ENCODE data around the gene SCN2B. TPM values are rescaled to one million over a fixed set of nuclear protein-coding genes. Genes with fewer than 3 reads are reported as not detected.

The SCN2B gene
- total RNA-seq, 2 experiments from 2014 or later = not detected

DNA sequence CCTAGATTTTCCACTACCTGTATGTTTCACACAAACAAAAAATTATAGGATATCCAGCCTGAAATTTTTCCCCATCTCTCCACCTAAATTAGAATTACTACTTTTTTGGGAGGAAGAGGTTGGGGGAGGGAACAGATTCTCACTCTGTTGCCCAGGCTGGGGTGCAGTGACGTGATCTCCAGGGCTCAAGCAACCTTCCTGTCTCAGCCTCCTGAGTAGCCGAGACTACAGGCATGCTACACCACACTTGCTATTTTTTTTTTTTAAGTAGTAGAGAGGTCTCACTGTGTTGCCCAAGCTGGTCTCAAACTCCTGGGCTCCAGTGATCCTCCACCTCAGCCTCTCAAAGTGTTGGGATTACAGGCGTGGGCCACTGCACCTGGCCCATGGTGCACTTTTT lies 38.8 kb upstream of the SCN2B start:
- Mint-ChIP-seq H3K4me1 (peaks cover 96% of the 10 kb centered on the region), H3K27ac (peak overlapping the region; percentile 95), H3K27me3 (no peaks in the 10 kb centered on the region), H3K36me3 (ENCODE audit: low read depth) (peaks cover 68% of the 10 kb centered on the region), H3K9me3 (no peaks in the 10 kb centered on the region), H3K4me3 (peak overlapping the region; percentile 72)
- CTCF ChIA-PET = interaction anchor here (0.8 to 5.6 kb wide), 4 partner anchors 13 to 81 kb away, joined by 3 to 28 read pairs (median 15); no protein-coding TSS in a partner anchor
- peak; percentile 44 for DNase-seq
- POLR2A ChIA-PET = interaction anchor here (2.3 kb wide), 1 partner anchor 9 kb away, joined by 9 read pairs; the partner anchor contains the start of gene JAML

DNA sequence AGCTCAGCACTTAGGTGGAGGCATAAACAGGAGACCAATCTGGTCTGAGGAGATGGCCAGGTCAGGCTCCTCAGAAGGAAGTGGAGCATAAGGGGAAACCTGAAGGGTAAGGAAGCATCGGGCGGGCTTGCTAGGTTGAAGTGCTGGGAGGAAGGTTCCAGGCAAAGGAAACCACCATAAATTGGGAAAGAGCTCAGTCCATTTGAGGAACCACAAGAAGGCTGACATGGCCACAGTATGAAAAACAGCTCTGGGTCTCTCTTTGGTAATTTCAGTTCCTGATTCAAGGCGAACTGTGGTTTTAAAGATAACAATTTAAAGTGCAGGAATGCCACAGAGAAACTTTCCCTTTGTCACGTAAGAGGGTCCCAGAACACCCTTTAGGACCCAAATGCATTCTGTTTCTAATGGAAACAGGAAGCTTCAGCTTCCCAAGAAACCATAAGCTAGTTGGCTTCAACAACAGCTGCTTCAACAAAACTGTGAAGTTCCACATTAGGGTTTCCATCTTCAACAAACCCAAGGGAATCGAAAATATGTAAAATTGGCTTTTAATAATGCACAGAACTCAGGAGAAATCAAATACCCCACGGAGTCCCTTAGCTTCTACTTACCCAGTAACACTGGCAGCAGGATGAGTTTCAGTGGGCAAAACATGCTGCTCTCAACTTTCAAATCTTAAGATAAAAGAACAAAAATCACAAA lies 37.9 kb upstream of the SCN2B start:
- peaks cover 66% of the 10 kb centered on the region for H3K36me3 Mint-ChIP-seq (ENCODE audit: low read depth)
- ChIA-PET POLR2A (interaction anchor here (2.3 kb wide), 1 partner anchor 10 kb away, joined by 9 read pairs; the partner anchor contains the start of gene JAML), CTCF (interaction anchor here (1.2 to 5.6 kb wide), 5 partner anchors 10 to 23 kb away, joined by 3 to 28 read pairs (median 18); partner anchors contain the start of gene JAML)
- H3K9me3 Mint-ChIP-seq = no peaks in the 10 kb centered on the region
- H3K27ac Mint-ChIP-seq = peak overlapping the region; percentile 95
- no peak for DNase-seq
- no peaks in the 10 kb centered on the region for H3K27me3 Mint-ChIP-seq
- peaks cover 91% of the 10 kb centered on the region for H3K4me1 Mint-ChIP-seq
- peak overlapping the region; percentile 72 for H3K4me3 Mint-ChIP-seq

DNA sequence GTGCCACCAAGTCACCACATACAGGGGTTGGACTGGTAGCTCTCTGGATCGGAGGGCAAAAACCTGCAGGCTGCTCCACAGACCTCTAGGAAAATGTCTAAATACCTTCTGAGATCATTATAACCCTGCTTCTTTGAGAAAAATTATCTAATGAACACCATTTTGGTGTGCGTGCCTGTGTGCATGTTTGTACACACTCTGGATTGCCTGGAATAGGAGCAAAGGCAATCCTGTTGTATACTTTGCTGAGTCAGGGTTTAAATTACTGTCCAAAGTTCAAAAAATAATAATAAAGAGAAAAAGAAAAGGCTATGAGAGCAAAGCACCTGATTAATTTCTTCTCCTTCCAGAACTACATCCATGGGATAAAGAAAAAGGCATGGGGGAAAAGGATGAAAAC lies 37.3 kb upstream of the SCN2B start:
- no peak for DNase-seq
- ChIA-PET CTCF (interaction anchor here (1.2 to 5.6 kb wide), 5 partner anchors 9 to 22 kb away, joined by 3 to 28 read pairs (median 18); partner anchors contain the start of gene JAML), POLR2A (interaction anchor here (2.3 kb wide), 1 partner anchor 11 kb away, joined by 9 read pairs; the partner anchor contains the start of gene JAML)
- no peaks in the 10 kb centered on the region for H3K27me3 Mint-ChIP-seq
- no peaks in the 10 kb centered on the region for H3K9me3 Mint-ChIP-seq
- peaks cover 66% of the 10 kb centered on the region for H3K36me3 Mint-ChIP-seq (ENCODE audit: low read depth)
- H3K4me3 Mint-ChIP-seq = peak overlapping the region; percentile 72
- H3K27ac Mint-ChIP-seq = peak overlapping the region; percentile 95
- H3K4me1 Mint-ChIP-seq = peaks cover 91% of the 10 kb centered on the region

DNA sequence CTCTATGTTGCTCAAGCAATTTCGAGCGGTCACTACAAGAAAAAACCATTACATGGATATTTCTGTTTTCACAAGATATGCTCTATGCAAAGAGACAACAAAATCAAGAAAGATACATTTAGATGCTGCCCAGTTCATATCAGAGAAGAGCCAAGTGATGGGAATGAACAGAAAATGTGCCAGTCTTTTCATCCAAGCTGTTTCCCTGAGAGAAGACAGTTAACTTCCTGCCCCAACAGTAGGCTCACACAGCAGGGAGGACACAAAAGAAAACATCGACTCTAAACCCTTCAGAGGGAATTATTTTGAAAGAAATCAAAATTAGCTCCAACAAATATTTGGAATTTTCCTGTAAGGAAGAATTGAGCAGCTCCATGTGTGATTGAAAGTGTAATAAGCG lies 36.8 kb upstream of the SCN2B start:
- H3K4me3 Mint-ChIP-seq = peak overlapping the region; percentile 15
- ChIA-PET POLR2A (interaction anchor here (2.3 kb wide), 1 partner anchor 11 kb away, joined by 9 read pairs; the partner anchor contains the start of gene JAML), CTCF (interaction anchor here (1.2 to 5.6 kb wide), 4 partner anchors 9 to 14 kb away, joined by 3 to 28 read pairs (median 22); partner anchors contain the start of gene JAML)
- no peaks in the 10 kb centered on the region for H3K9me3 Mint-ChIP-seq
- H3K27me3 Mint-ChIP-seq = no peaks in the 10 kb centered on the region
- peak overlapping the region; percentile 95 for H3K27ac Mint-ChIP-seq
- H3K4me1 Mint-ChIP-seq = peaks cover 92% of the 10 kb centered on the region
- DNase-seq = no peak
- peaks cover 66% of the 10 kb centered on the region for H3K36me3 Mint-ChIP-seq (ENCODE audit: low read depth)

DNA sequence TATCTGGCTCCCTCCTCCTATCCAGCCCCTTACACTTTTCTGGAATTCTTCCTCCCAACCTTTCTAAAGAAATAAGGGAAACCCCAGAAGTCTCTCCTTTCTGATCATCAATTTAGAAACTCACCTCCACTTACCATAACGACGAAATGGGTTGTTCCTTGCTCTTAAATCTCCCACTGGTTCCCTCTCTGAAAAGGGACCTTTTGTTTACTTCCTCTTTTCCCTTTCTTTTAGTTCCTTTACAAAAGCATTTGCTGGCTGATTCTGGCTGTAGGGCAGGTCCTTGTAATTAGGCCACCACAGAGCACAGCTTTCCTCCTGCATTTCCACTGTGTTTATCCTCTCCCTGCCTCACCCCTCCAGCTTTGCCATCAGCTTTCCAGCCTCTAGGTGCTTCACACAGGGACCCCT lies 36.3 kb upstream of the SCN2B start:
- POLR2A ChIA-PET = no interaction called here
- CTCF ChIA-PET = interaction anchor here (2.1 to 5.6 kb wide), 3 partner anchors 10 to 14 kb away, joined by 18 to 28 read pairs (median 25); partner anchors contain the start of gene JAML
- H3K4me3 Mint-ChIP-seq = no peak overlapping the region
- peaks cover 92% of the 10 kb centered on the region for H3K4me1 Mint-ChIP-seq
- H3K36me3 Mint-ChIP-seq (ENCODE audit: low read depth) = peaks cover 69% of the 10 kb centered on the region
- no peak for DNase-seq
- peak overlapping the region; percentile 95 for H3K27ac Mint-ChIP-seq
- H3K27me3 Mint-ChIP-seq = no peaks in the 10 kb centered on the region
- no peaks in the 10 kb centered on the region for H3K9me3 Mint-ChIP-seq

DNA sequence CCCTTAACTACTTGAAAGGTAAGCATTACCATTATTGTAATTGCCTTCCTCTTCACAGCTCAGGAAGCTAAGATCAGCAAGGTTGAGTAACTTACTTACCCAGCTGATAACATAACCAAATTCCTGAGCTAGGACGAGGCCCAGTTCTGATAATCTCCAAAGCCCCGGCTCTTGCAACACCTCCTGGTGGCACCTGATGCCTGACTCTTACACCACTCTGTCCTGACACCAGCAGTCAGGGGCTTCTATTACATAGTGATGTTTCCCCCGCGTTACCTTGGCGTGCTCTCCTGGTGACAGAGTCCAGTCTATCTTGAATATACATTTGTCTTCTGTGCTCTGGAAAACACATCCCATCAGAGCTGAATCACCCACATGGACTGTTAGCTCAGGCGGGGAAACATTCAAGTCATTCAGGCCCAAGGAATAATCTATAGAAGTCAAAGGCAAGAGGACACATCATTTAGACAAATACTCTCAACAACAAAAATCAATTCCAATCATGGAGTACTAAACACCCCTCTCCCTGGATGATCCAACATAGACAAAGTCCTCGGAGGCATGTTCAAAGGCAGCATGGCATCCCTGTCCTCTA lies 35.8 kb upstream of the SCN2B start:
- Mint-ChIP-seq H3K27ac (peak overlapping the region; percentile 47), H3K9me3 (no peaks in the 10 kb centered on the region), H3K27me3 (no peaks in the 10 kb centered on the region), H3K36me3 (ENCODE audit: low read depth) (peaks cover 70% of the 10 kb centered on the region), H3K4me1 (peaks cover 91% of the 10 kb centered on the region), H3K4me3 (no peak overlapping the region)
- CTCF ChIA-PET = interaction anchor here (0.7 to 5.6 kb wide), 5 partner anchors 10 to 111 kb away, joined by 3 to 28 read pairs (median 4); no protein-coding TSS in a partner anchor
- POLR2A ChIA-PET = no interaction called here
- no peak for DNase-seq

DNA sequence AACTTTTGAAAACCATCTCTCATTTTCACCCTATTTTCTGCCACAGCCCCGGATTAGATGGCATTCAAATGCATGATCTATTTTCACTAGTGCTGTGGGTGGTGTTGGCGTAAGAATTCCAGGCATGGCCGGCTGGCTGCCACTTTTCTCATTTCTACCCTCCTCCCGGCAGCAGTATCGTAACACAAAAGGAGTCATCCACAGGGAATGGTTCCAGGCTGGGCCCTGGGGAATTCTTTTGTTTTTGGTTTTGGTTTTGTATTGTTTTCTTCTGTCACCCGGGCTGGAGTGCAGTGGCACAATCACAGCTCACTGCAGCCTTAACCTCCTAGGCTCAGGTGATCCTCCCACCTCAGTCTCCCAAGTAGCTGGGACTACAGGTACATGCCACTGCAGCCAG lies 34.6 kb upstream of the SCN2B start:
- H3K4me1 Mint-ChIP-seq = peaks cover 93% of the 10 kb centered on the region
- POLR2A ChIA-PET = no interaction called here
- H3K27me3 Mint-ChIP-seq = no peaks in the 10 kb centered on the region
- H3K27ac Mint-ChIP-seq = peak overlapping the region; percentile 31
- H3K4me3 Mint-ChIP-seq = no peak overlapping the region
- CTCF ChIA-PET = interaction anchor here (0.7 to 5.6 kb wide), 5 partner anchors 9 to 26 kb away, joined by 3 to 28 read pairs (median 3); no protein-coding TSS in a partner anchor
- DNase-seq = no peak
- peaks cover 2% of the 10 kb centered on the region for H3K9me3 Mint-ChIP-seq
- H3K36me3 Mint-ChIP-seq (ENCODE audit: low read depth) = peaks cover 74% of the 10 kb centered on the region

DNA sequence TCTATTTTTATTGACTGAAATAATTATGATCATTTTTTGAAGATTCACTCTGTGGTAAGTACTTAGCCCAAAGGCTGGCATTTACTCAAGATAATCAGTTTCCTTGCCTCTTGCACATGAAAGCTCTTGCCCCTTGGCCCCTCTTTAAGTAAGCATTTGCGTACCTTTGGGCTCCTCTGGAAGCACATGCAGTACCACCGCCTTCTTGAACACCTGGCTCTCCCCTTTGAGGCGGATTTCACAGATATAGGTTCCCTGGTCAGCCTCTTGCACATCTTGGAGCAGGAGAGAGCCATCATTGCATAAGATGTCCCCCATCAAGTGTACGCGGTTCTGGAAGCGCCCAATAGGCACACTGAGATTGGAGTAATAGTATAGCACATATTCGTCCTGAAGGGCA lies 33.9 kb upstream of the SCN2B start:
- CTCF ChIA-PET = interaction anchor here (0.7 to 5.6 kb wide), 4 partner anchors 10 to 71 kb away, joined by 3 to 28 read pairs (median 4); no protein-coding TSS in a partner anchor
- Mint-ChIP-seq H3K27ac (peak overlapping the region; percentile 21), H3K9me3 (peaks cover 5% of the 10 kb centered on the region), H3K27me3 (no peaks in the 10 kb centered on the region), H3K4me1 (peaks cover 93% of the 10 kb centered on the region), H3K4me3 (no peak overlapping the region), H3K36me3 (ENCODE audit: low read depth) (peaks cover 72% of the 10 kb centered on the region)
- POLR2A ChIA-PET = no interaction called here
- DNase-seq = no peak

DNA sequence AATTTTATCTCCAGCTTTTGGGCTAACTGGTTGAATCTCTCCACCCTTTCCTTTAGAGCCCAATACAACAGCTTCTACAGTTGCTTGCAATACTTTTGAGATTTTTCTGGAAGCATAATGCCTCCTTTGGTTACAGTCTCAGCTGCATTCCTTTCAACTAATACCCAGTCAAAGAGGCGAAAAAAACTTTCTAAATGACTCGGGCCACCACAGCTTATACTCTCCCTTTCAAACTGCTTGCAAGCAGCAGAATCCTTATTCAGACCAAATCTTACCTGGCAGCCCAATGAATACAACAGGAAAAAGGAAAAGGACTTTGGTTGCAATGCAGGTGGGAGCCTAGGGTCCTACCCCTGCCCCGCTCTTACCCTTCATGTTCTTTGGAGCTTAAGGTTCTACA lies 32.6 kb upstream of the SCN2B start:
- POLR2A ChIA-PET = interaction anchor here (0.6 kb wide), 1 partner anchor 225 kb away, joined by 4 read pairs; no protein-coding TSS in a partner anchor
- peaks cover 69% of the 10 kb centered on the region for H3K36me3 Mint-ChIP-seq (ENCODE audit: low read depth)
- H3K4me3 Mint-ChIP-seq = no peak overlapping the region
- peaks cover 7% of the 10 kb centered on the region for H3K9me3 Mint-ChIP-seq
- DNase-seq = no peak
- no peaks in the 10 kb centered on the region for H3K27me3 Mint-ChIP-seq
- peak overlapping the region; percentile 47 for H3K27ac Mint-ChIP-seq
- H3K4me1 Mint-ChIP-seq = peaks cover 83% of the 10 kb centered on the region
- CTCF ChIA-PET = interaction anchor here (0.7 to 2.7 kb wide), 7 partner anchors 9 to 177 kb away, joined by 3 to 11 read pairs (median 5); no protein-coding TSS in a partner anchor

DNA sequence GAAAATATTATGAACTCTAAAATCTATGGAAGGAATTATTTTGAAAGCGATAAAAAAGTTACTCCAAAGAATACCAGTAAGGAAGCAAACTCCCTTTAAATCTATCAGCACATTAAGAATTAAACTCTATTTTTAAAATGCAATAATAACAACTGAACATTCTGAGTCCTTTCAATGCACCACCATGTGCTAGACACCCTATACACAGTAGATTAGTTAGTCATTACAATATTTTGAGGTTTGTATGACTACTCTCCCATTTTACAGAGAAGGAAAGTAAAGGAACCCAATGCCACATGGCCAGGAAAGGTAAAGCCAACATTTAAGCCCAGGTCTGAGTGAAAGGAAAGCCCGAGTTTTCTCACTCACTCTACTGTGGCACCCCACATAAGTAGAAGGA lies 30.6 kb upstream of the SCN2B start:
- peak overlapping the region; percentile 90 for H3K27ac Mint-ChIP-seq
- H3K4me3 Mint-ChIP-seq = no peak overlapping the region
- peaks cover 7% of the 10 kb centered on the region for H3K9me3 Mint-ChIP-seq
- ChIA-PET CTCF (interaction anchor here (1.5 to 2.7 kb wide), 2 partner anchors 9 kb away, joined by 4 to 11 read pairs; no protein-coding TSS in a partner anchor), POLR2A (no interaction called here)
- peaks cover 63% of the 10 kb centered on the region for H3K4me1 Mint-ChIP-seq
- H3K36me3 Mint-ChIP-seq (ENCODE audit: low read depth) = peaks cover 51% of the 10 kb centered on the region
- no peak for DNase-seq
- H3K27me3 Mint-ChIP-seq = no peaks in the 10 kb centered on the region

DNA sequence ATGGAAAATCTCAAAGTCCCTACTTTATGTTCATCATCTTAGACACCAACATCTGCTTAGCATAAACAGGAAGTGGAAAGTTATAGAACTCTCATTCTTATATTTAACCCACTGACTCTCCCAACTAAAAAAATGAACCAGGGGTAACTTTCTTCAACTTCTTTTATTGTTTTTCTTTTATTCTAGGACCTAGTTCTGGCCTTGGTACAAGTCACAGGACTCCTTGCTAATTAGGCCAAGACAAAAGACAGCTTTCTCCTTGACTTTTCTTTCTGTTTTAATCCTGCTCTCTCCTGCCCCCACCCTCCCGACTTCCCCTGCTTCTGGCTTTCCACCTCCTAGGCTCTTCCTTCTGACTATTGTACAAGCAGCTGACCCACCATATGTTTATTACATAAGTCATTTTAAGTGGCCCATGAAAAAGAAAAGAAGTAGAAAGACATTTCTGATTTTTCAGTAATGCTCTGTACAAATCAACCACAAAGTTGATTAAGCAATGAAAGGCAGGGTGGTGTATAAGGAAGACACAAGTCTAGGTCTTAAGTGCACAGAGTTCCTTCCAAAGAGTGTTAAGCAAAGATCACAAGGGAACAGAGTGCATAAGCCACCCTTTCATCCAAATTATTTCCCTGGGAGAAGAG lies 30.1 kb upstream of the SCN2B start:
- Mint-ChIP-seq H3K27ac (peak overlapping the region; percentile 90), H3K9me3 (peaks cover 7% of the 10 kb centered on the region), H3K36me3 (ENCODE audit: low read depth) (peaks cover 45% of the 10 kb centered on the region), H3K4me3 (no peak overlapping the region), H3K27me3 (no peaks in the 10 kb centered on the region), H3K4me1 (peaks cover 58% of the 10 kb centered on the region)
- no peak for DNase-seq
- ChIA-PET POLR2A (no interaction called here), CTCF (interaction anchor here (1.3 to 1.4 kb wide), 2 partner anchors 10 to 12 kb away, joined by 3 to 4 read pairs; no protein-coding TSS in a partner anchor)
